HL-60 (cell line): ENCODE results near the gene EP300.

Experiments used
- CTCF ChIP-seq: IDR thresholded peaks from one replicate; pipeline ENCODE4 v1.5.1; 2011; ENCODE audit warnings: low read length, control low read depth, inconsistent platforms; ENCODE audit not compliant: insufficient read depth
- GABPA ChIP-seq: IDR thresholded peaks from 2 replicates; pipeline ENCODE4 v1.6.1; 2012; ENCODE audit warnings: low read depth
- POLR2AphosphoS5 ChIP-seq: IDR thresholded peaks from 2 replicates; pipeline ENCODE4 v1.6.1; 2012; ENCODE audit warnings: low read depth

- TF ChIP-seq GABPA: no peak
- TF ChIP-seq CTCF: no peak
- no peak for TF ChIP-seq POLR2AphosphoS5
Observed at GRCh38 chr22:41203118-41203517, 110.7 kb downstream of the EP300 start.
